AG09319 (cell line): Measurements from ENCODE around the gene NFU1.
"Not testable (repeated sequence)": the region's sequence is repeated elsewhere in the genome, so short reads cannot be mapped to it uniquely, and the experiment has no call there.

Experiments used
- DNase-seq: peaks from one replicate; pipeline ENCODE4 v3.0.0-alpha.2; 2010; ENCODE audit warnings: low read depth; ENCODE audit errors: extremely low read depth
- TF ChIP-seq, protein P1 (sequence below): IDR thresholded peaks from 2 replicates; pipeline ENCODE4 v1.5.1; 2011; ENCODE audit warnings: low read depth, mild to moderate bottlenecking, inconsistent platforms, low read length, moderate library complexity

Gene NFU1

DNA sequence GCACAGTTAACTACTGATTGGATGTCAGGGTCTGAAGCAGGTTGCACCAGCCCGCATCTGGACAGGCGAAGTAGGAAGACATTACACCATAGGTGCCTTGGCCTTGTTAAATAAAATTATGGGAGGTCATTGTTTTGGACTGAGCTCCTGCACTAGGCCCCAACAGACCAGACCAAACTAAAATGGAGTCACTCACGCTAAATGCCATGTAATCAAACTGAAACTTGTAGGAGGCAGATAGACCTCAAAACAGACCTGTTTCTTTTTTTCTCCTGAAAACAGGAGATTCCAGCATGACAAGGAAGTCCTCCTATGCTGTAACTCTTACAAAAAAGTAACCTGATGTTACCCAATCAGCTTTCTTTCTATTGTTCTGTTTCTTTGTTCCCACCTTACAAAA is 15.5 kb upstream of the NFU1 start:
- no peak for DNase-seq

DNA sequence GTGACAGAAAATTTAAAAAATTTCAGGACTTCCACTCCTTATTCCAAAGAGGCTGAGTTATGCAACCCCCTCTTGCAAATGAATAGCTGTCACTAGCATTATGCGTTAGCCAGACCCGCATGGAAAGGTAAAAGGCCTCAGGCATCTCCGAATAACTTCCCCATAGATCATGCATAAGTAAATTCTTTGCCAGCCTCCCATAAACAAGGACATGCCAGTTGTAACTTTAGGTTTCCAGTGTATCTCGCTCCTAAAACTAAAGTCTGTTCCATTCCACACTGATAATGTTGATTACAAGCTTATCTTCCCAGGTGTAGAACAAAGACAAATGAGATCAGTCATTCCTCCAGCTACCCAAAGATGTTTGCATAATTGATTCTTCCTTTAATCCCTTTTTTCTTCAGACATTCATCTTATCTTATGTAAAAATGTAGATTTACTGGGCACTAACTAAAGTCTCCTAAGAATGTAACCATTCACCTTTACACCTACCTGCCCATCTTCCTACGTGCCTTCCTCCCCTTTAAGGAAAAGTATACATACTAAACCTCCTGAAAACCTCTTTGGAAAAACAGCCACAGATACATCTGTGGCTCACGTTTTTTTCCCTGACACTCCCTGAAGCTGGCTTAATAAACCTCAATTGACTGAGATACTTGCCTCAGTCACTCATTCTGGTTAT is 13.6 kb upstream of the NFU1 start:
- TF ChIP-seq, protein P1, sequence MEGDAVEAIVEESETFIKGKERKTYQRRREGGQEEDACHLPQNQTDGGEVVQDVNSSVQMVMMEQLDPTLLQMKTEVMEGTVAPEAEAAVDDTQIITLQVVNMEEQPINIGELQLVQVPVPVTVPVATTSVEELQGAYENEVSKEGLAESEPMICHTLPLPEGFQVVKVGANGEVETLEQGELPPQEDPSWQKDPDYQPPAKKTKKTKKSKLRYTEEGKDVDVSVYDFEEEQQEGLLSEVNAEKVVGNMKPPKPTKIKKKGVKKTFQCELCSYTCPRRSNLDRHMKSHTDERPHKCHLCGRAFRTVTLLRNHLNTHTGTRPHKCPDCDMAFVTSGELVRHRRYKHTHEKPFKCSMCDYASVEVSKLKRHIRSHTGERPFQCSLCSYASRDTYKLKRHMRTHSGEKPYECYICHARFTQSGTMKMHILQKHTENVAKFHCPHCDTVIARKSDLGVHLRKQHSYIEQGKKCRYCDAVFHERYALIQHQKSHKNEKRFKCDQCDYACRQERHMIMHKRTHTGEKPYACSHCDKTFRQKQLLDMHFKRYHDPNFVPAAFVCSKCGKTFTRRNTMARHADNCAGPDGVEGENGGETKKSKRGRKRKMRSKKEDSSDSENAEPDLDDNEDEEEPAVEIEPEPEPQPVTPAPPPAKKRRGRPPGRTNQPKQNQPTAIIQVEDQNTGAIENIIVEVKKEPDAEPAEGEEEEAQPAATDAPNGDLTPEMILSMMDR: no peak
- no peak for DNase-seq

More for the DNA sequence above, 15.5 kb upstream of the NFU1 start:
- TF ChIP-seq, protein P1: no peak

DNA sequence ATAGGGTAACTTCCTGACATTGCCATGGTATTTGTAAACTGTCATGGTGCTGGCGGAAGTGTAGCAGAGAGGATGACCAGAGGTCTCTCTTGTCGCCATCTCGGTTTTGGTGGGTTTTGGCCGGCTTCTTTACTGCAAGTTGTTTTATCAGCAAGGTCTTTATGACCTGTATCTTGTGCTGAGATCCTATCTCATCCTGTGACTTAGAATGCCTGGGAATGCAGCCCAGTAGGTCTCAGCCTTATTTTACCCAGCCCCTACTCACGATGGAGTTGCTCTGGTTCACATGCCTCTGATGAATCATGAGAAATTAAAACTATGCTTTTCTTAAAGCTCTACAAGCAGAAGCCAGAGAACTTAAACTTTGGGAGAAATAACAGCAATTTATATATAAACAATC is 12.7 kb upstream of the NFU1 start:
- TF ChIP-seq, protein P1: no peak
- DNase-seq: no peak

DNA sequence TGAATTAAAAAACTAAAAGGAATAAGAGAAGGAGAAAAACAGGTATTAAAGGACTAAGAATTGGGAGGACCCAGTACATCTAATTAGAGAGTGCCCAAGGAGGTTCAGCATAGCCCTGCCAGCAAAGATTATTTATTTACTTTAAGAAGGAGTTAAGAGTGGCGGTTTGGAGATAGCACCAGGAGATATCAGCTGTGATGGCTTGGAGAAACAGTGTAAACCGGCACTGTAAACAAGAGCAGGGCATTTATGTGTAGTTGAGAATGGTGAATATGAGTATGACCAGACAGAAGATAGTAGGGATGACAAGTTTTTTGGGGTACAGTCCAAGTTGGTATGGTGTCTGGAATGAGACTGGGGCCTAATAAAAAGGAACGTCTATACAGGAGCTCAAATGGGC is 6.4 kb upstream of the NFU1 start:
- DNase-seq: not testable (repeated sequence)

DNA sequence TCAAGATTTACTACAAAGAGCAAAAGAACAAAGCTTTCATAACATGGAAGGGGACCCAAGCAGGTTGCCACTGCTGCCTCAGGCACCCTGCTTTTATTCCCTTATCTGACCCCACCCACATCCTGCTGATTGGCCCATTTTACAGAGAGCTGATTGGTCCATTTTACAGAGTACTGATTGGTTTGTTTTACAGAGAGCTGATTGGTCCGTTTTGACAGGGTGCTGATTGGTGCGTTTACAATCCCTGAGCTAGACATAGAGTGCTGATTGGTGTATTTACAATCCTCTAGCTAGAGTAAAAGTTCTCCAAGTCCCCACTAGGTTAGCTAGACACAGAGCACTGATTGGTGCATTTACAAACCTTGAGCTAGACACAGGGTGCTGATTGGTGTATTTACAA is 2.3 kb upstream of the NFU1 start:
- not testable (repeated sequence) for DNase-seq

DNA sequence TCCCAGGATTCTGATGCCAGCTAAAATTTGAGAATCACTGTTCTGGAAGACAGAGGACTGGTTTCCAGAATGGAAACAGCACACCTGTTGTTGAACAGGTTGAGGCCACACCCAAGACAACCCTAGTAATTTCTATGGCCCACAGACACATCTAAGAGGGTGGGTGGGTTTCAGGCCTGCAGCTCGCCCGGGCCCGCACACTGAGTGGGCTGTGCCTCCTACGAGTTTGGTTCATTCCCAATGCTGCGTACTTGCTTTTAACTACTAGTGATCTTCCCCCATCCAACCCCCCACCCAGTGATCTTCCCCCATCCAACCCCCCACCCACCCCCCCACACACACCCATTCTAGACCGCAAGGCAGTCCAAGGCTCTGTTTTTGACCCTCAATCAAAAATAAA is 1.3 kb upstream of the NFU1 start:
- TF ChIP-seq, protein P1: no peak
- DNase-seq: no peak

DNA sequence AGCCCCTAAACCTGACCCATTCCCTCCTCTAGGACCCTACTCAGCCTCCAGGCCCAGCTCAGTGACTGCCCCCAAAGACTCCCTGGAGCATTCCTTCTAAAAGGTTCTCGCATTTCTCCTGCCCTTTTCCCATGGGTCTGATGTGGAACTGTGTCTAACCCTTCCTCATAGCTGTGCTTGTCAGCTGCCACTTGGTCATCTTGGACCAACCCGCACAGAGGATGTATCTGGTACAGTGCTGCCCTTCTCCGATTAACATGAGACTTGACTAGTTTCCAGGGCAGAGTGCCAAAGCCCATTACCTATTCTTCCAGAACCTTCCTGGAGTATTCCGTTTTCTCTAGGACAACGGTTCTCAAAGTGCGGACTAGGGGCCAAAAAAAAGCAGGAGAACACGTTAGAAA is 518 bp upstream of the NFU1 start:
- TF ChIP-seq, protein P1: no peak
- DNase-seq: no peak

DNA sequence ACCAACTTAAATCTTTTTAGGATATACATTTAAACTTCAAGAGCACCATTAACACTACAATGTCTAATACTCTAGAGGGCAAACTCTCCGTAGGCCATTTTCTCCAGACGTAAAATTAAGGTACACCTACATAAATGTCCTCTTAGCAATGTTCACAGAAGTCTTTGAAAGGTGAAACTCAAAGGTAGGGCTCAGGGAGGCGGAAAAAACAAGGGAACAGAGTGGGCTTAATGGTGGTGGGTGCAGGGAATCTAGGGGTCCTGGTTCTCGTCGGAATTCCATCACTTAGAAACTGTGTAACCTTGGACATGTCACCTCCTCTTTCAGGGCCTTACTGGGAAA is 668 bp downstream of the NFU1 start:
- TF ChIP-seq, protein P1: no peak
- DNase-seq: no peak
